Gastrocnemius medialis (tissue), 4 donors: ENCODE data around the gene GMFB.

Experiments
- POLR2A ChIP-seq, 2 donors: fragments of 450-650 bp; IDR thresholded peaks; one replicate each; pipeline ENCODE4 v1.6.1; 2017; ENCODE audit warnings: antibody characterized with exemption in 2 of 2, mild to moderate bottlenecking in 2 of 2, moderate library complexity in 2 of 2
- TF ChIP-seq, protein P1 (sequence below), 5 experiments: fragments of 450-650 bp in 3 of 5; fragments of 200-600 bp in 2 of 5; sonication (generic) in 2 of 5; IDR thresholded peaks in 4 of 5; conservative IDR thresholded peaks in 1 of 5; 1 replicate in 4 of 5; 2 replicates in 1 of 5; pipeline ENCODE4 v1.5.1; 2016 to 2019; ENCODE audit warnings: antibody characterized with exemption in 5 of 5, mild to moderate bottlenecking in 3 of 5, moderate library complexity in 3 of 5

DNA sequence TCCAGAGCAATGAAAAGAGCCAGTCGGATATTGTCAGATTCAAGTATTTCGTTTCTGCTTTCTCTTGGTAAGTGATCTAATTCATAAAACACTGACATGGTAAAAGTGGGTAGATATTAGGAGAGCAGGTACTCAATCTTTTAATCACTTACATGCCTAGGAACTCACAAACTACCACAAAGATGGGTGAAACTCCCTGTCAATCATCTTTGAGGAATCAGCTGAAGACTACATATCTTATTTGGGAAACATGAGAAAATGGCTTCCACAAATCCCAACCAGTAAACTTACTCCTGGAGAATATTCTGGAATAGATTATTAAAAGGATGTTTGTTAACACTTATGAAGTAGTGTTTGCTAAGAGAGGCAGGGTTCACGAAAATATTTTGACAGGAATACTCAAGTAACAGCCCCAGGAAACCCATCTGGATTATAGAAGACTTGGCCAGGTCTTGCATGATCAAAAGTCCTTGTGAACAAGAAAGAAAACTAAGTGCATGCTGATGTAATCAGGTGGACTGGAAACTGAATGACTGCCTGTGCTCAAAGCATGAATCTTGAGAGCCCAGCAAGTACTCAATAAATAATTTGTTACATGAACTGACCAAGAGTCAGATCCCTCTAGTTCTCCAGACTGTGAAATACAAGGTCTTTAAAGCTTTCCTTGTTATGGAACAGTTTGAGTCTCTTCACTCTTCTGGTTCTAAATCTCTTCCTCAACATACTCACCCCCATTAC, 63.1 kb downstream of the GMFB start:
- TF ChIP-seq, protein P1, sequence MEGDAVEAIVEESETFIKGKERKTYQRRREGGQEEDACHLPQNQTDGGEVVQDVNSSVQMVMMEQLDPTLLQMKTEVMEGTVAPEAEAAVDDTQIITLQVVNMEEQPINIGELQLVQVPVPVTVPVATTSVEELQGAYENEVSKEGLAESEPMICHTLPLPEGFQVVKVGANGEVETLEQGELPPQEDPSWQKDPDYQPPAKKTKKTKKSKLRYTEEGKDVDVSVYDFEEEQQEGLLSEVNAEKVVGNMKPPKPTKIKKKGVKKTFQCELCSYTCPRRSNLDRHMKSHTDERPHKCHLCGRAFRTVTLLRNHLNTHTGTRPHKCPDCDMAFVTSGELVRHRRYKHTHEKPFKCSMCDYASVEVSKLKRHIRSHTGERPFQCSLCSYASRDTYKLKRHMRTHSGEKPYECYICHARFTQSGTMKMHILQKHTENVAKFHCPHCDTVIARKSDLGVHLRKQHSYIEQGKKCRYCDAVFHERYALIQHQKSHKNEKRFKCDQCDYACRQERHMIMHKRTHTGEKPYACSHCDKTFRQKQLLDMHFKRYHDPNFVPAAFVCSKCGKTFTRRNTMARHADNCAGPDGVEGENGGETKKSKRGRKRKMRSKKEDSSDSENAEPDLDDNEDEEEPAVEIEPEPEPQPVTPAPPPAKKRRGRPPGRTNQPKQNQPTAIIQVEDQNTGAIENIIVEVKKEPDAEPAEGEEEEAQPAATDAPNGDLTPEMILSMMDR (IDR thresholded peaks at IDR 0.05 in 4 of 5, conservative IDR thresholded peaks at IDR 0.05 in 1 of 5), result no peak
- TF ChIP-seq POLR2A (IDR thresholded peaks at IDR 0.05), result no peak
